Inflammatory macrophage (primary cell): ENCODE measurements around the gene D2HGDH.
A peak's percentile ranks its signal among the peaks of the same experiment; 100 is the strongest.

ENCODE experiments used
- DNase-seq, 2 donors: peaks; one replicate each; pipeline ENCODE4 v3.0.0-alpha.2; 2020 to 2022
- total RNA-seq, 18 experiments: gene quantifications; one replicate each; lab custom pipeline; 2026; ENCODE audit warnings: mixed read lengths in 6 of 18, inconsistent platforms in 2 of 18; lab: John Stamatoyannopoulos, UW

D2HGDH gene
- total RNA-seq, result 3.3 to 16.2 (median 8.4) reads per million in 18 experiments

DNA sequence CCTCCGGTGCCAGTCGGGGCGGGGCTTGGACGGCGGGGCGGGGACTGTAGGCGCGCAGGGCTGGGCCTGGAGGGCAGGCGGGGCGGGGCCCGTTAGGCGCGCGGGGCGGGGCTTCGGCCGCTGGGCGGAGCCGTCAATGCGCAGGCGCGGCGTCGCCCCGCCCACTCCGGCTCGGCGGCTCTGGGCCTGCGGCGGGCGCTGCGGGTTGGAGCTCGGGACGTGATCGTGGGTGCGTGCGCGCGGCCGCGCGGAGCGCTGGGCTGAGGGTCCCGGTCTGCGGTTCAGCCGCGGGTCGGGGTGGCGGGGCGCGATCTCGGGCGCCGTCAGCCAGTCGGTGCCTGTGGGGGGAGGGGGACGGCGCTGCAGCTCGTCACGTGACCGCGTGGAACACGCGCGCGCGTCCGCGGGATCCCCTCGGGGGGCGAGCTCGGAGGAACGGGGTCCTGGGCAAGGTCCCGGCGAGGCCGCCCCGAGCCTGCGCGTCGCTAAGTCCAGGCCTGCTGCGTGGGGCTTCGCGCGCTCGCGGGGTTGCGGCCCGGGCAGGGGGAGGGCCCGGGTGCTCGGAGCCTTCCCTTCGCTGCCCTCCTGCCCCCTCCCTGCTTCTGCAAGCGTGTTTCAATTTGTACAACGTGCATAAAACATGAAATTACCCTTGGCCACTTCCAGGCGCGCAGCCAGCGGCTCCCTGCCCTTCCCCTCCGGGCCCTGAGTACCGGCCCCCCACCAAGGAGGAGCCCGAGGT is at the start of gene D2HGDH:
TSS of gene D2HGDH (plus strand) at position 164 of the 742 bp plus-strand sequence. CDS start 595 bp downstream, outside the sequence.
- DNase-seq, result peak; percentile 92

DNA sequence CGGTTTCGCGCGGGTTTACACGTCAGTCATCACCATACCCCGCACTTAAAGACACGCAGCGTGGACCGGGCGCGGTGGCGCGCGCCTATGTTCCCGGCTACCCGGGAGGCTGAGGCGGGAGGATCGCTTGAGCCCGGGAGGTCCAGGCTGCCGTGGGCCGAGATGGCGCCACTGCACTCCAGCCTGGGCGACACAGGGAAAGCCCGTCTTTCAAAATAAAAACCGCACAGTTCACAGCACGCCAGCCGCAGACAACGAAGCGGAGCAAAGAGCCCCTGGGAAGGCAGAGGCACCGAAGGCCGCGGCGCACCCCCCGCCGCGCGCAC is 48.1 kb upstream of the D2HGDH start:
- DNase-seq, result peak in 1 of 2 donors; percentile 11

- peak; percentile 98 for DNase-seq
Observed at GRCh38 chr2:241686650-241687425, 47.6 kb upstream of the D2HGDH start, which contains the start of gene DTYMK. Gene DTYMK, minus strand, starts transcription at chr2:241686815. Its CDS starts 32 bp downstream, at chr2:241686783.

GRCh38 chr2:241689306-241689705 is 45.1 kb upstream of the D2HGDH start:
- no peak for DNase-seq

DNA sequence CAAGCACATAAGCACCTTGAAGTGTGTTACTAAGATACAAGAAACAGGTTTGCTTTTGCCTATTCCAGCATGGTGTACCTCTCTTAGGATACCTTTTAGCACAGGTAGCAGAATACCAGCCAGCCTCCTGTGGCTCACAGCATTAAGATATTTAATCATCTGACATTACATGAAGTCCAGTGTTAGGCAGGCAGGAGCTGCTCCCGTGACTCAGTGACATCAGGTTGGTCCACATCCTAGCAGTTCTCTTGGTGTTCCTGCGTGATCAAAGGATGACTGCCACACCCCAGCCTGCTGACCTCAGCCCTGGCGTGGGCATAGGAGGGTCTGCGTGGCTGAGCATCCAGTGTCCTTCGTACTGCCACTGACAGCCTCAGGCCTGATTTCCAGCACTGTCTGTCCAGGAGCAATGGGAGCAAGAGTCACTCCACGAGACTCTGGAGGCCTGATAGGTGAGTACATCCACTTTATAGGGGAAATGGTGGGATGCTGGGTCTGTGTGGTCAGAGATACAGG is 44.2 kb upstream of the D2HGDH start:
- DNase-seq, result no peak

DNA sequence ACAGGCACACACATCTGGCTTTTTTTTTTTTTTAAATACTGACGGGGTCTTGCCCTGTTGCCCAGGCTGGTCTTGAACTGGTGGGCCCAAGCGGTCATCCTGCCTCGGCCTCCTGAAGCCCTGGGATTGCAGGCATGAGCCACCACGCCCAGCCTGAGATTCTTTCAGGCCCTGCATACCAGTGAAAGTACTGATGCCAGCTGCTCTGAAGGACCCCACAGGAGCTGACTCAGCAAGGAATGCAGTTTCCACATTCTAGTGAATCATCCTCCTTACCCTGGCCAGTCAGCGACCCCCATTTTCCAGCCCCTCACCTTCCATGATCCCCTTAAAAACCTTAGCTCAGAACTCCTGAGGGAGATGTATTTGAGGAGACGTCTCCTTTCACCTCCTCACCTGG is 42.0 kb upstream of the D2HGDH start:
- DNase-seq, result no peak

DNA sequence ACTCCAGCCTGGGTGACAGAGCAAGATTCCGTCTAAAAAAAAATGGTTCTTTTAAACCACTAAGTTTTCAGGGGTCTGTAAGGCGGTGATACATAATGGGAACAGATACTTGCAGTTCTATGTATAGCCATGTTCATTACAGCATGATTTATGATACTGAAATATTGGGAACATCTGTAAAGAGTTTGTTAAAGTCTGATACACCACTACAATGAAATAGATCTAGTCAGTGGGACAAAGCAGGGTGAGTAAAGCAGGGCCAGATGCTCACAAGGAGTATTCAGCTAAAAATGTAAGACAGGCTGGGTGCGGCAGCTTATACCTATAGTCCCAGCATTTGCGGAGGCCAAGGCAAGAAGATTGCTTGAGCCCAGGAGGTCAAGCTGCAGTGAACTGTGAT is 38.8 kb upstream of the D2HGDH start:
- DNase-seq, result no peak

- no peak for DNase-seq
Observed at GRCh38 chr2:241701149-241701398, 33.4 kb upstream of the D2HGDH start.

DNA sequence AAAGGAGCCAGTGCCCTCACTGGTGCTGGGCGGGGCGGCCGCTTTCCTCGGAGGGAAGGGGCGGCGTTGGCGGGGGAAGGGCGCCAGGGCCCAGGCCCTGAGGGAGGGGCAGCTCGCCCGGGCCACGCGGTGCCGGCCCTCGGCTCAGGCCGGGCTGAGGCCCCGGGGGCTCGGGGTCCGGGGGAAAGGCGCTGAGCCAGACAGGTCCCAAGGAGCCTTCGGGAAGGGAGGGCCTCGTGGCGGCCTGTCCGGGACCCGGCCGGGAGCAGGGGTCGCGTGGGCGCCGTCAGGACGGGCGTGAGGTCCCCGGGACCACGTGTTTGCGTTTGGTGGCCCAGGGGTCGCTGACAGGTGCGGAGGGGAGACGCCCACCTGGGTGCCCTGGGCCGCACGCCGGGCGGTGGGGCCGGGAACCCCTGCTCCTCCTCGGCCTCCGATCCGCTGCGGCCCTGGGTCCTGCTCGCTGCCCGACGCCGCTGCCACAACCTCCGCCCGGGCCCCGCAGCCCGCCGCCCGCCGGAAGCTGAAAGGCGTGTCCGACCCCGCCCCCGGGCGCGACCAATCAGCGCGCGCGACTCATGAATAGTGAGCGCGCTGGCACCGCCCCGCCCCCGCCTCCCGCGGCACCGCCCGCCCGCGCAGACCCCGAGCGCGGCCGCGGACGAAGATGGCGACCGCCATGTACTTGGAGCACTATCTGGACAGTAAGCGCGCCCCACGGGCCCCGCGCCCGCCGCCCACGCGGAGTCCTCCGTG is 32.9 kb upstream of the D2HGDH start, which contains the start of gene ING5:
TSS of gene ING5 (plus strand) at position 641 of the 756 bp plus-strand sequence. CDS start at position 668, 27 bp downstream.
- DNase-seq, result peak; percentile 91 to 97

GRCh38 chr2:241702155-241703031 is 32.0 kb upstream of the D2HGDH start:
- peak; percentile 79 to 88 for DNase-seq

DNA sequence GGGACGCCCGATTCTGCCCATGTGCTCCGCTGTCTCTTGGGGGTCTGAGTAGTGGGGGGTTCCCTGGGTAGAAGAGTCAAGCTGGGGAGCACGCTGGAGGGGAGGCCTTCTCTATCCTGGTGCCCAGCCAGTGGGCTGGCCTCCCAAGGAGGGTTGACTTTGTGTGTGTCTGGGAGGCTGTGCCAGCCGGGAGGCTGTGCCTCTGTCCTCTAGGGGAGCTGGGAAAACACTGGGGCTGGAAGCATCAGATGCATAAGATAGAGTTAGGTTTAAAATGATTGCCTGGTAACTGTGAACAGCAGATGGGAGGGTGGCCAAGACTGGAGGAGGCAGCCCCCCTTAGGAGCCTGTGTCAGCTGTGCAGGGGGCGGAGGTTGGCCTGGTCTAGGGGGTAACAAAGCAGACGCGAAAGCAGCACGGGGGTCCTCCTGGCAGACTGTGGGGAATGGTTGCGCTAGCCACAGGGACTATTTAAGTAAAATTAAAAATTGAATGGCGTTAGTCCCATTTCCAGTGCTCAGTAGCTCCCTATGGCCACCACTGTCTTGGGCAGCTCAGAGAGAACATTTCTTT is 31.3 kb upstream of the D2HGDH start:
- DNase-seq, result no peak

GRCh38 chr2:241706537-241706936 is 27.9 kb upstream of the D2HGDH start:
- no peak for DNase-seq

DNA sequence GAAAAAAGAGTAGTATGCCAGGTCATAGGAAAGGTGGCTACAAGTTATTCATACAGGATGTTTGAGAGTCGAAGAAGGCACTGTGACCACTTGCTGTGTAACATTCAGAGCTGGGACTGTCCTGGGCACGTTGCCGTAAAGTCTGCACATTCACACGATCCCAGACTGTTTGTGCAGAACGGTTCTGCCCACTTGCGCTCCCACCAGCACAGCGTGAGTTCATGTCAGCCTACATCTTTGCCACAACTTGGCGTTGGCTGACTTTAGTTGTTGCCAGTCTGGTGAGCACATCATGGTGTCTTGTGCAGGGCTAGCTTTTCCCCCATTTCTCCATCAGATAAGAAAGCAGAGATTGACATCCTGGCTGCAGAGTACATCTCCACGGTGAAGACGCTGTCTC is 25.6 kb upstream of the D2HGDH start:
- no peak for DNase-seq

DNA sequence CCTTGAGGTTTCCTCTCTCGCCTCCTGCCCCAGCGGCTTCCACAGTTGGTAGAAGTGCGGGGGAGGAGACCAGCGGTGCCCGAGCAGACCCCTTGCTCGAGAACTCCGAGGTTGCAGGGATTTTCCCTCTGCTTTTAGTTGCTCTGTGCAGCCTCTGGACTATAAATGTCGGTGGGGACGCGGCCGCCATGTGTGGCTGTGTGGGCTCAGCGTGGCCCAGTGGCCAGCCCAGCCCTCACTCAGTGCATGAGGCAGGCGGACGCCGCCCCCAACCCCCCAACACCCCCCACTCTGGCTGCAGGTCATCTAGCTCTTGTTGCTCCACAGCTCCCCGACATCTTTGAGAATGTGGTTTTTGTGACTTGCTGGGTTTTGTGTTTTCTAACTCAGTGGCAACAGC is 15.3 kb upstream of the D2HGDH start:
- no peak for DNase-seq

DNA sequence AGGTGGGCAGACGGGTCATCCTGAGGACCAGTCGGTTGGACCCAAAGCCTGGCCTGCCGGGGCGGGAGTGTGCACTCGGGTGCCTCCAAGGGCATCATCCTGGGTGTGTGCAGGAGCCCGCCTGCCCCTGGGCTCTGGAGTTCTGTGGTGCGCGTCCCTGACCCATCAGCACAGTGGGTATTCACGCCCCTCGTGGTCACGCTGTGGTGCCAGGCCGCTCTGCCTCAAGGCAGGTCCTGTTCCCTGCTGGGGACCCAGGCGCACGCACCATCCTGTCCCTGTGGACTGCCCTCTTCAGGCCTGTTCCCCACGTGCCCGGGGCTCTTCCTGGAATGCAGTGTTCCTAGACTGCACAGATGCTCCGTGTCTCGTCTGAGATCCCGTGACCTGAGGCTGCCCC is 14.3 kb upstream of the D2HGDH start:
- DNase-seq, result no peak

DNA sequence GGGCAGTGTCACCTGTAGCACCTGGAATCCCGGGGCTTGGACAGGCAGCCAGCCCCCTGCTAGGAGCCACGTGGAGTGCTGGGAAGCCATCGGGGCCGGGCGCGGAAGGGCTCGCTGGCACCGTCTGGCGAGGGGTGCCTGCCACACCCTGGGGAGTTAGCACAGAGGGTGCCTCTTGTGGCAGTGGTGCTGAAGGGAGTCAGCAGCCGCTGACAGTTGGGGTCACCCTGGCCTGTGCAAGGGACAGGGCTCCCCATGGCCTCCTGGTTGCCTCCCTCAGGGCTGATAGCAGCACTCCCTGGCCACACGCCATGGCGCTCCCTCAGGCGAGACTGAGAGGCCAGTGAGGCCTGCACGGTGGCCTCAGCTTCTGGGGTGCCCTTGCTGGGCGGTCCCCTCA is 13.9 kb upstream of the D2HGDH start:
- no peak for DNase-seq

- no peak for DNase-seq
Observed at GRCh38 chr2:241721852-241722251, 12.6 kb upstream of the D2HGDH start.

DNA sequence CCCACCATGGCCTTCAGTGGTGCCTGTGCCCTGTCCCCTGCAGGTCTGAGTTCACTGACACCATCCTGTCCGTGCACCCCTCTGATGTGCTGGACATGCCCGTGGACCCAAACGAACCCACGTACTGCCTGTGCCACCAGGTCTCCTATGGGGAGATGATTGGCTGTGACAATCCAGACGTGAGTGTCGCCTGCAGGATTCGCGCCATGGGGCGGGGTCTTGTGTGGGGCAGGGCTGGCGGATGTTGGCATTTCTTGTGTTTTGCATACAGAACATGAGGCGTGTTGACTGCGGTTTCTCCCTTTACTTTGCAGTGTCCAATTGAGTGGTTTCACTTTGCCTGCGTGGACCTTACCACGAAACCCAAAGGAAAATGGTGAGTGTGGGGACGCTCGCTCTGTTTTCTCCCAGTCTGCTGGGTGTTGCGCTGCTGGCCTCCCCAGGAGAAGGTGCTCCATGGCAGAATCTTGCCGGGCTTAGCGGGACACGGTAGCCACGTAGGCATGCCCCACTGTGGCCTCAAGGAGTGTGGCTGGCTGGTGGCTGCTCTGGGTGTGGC is 11.5 kb upstream of the D2HGDH start:
- DNase-seq, result no peak

DNA sequence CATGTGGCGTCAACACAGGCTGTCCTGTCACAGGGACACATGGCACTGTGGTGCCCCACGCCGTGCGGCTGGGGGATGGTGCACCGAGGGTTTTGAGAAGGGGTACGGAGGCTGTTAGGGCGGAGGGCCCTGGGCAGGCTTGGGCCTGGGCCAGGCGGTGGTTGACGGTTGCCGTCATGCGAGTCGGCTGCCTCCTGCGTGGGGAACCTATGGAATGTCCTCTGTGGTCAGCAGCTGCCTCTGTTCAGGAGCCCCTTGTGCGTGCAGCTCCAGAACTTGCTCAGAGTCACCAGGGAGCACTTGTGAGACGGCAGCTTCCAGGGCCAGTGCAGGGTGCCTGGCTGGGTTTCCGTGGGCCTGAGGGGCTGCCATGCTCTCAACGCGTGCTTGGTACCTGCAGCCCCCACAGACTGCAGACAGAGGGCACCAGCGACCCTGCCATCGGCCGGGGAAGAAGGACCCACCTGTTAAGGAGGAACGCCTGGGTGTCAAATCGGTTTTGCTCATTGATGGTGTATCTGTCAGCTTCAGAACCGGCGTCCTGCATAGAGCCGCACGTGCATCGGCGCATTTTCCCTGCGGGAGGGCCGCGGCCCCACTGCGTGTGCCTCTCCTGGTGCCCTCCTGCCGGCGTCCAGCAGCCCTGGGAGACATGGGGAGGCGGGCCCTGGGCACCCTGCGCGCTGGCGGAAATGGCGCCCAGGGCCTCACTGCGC is 10.0 kb upstream of the D2HGDH start:
- DNase-seq, result no peak

DNA sequence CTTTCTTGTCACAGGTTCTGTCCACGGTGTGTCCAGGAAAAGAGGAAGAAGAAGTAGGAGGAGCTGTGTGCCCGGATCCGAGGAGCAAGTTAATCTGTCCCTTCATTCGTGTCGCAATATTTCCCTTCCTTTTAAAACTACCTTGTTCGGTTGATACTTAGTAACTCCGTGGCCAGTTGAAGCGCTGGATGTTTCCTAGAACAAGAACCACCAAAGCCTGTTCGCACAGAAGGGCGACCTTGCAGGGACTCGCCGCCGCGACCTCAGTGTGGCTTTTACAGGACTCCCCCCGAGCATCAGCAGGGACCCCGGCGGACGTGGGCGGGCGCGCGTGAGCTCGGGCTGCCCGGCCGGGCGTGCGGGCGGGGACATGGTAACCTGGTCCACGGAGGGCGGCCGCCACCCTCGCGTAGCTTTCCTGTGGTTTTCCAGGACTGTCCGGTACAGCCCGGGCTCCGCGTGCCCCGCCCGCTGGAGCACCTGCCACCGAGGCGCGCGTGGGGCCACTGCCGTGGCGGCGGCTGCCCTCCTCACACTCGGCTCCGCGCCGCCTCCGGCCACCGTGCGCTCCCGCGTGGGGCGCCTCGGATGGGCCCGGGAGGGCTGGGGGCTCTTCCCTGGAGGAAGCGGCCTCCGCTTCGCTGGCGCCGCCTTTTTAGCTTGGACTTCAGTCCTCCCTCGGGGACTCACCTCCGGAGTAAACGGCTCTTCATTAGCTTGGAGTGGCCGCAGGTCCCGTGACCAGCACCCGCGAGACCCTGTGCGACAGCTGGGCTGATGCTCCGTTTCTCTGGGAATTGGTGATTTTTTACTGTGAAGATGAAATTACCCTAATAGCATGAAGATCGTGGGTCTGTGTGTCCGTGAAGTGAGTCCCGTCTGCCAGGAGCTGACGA is 9.2 kb upstream of the D2HGDH start:
- no peak for DNase-seq
